Measurements from ENCODE around the gene WWOX.

The WWOX gene

GRCh38 chr16:78396046-78396445 lies 296.6 kb downstream of the WWOX start:
- DNase-seq (ENCODE audit: low read depth), result no peak
- H3K4me3 ChIP-seq (ENCODE audit: low read depth, low read length), result no peak overlapping the region
- TF ChIP-seq CTCF (IDR thresholded peaks at IDR 0.05; ENCODE audit: insufficient read depth, low read depth, low read length, missing control alignments), result no peak

GRCh38 chr16:78396673-78397072 lies 297.2 kb downstream of the WWOX start:
- no peak for DNase-seq (ENCODE audit: low read depth)
- no peak for TF ChIP-seq CTCF (IDR thresholded peaks at IDR 0.05; ENCODE audit: insufficient read depth, low read depth, low read length, missing control alignments)
- H3K4me3 ChIP-seq (ENCODE audit: low read depth, low read length), result no peak overlapping the region

GRCh38 chr16:78399384-78399783 lies 299.9 kb downstream of the WWOX start:
- TF ChIP-seq CTCF (IDR thresholded peaks at IDR 0.05; ENCODE audit: insufficient read depth, low read depth, low read length, missing control alignments), result no peak
- H3K4me3 ChIP-seq (ENCODE audit: low read depth, low read length), result no peak overlapping the region
- DNase-seq (ENCODE audit: low read depth), result no peak

- no peak overlapping the region for H3K4me3 ChIP-seq (ENCODE audit: low read depth, low read length)
- TF ChIP-seq CTCF (IDR thresholded peaks at IDR 0.05; ENCODE audit: insufficient read depth, low read depth, low read length, missing control alignments), result no peak
- DNase-seq (ENCODE audit: low read depth), result no peak
Measured at GRCh38 chr16:78402833-78403232, 303.4 kb downstream of the WWOX start.

- TF ChIP-seq CTCF (IDR thresholded peaks at IDR 0.05; ENCODE audit: insufficient read depth, low read depth, low read length, missing control alignments), result no peak
- H3K4me3 ChIP-seq (ENCODE audit: low read depth, low read length), result no peak overlapping the region
- no peak for DNase-seq (ENCODE audit: low read depth)
Measured at GRCh38 chr16:78405040-78405439, 305.6 kb downstream of the WWOX start.

- DNase-seq (ENCODE audit: low read depth), result no peak
- H3K4me3 ChIP-seq (ENCODE audit: low read depth, low read length), result no peak overlapping the region
- no peak for TF ChIP-seq CTCF (IDR thresholded peaks at IDR 0.05; ENCODE audit: insufficient read depth, low read depth, low read length, missing control alignments)
Measured at GRCh38 chr16:78405833-78406232, 306.4 kb downstream of the WWOX start.

GRCh38 chr16:78407191-78407590 lies 307.7 kb downstream of the WWOX start:
- DNase-seq (ENCODE audit: low read depth), result no peak
- no peak for TF ChIP-seq CTCF (IDR thresholded peaks at IDR 0.05; ENCODE audit: insufficient read depth, low read depth, low read length, missing control alignments)
- no peak overlapping the region for H3K4me3 ChIP-seq (ENCODE audit: low read depth, low read length)
